Measurements from ENCODE around the gene EPS15. TPM values are rescaled to one million over a fixed set of nuclear protein-coding genes. Genes with fewer than 3 reads are reported as not detected.

EPS15 gene
- total and polyA plus RNA-seq, 2 donors from 2014 or later: 17.5 to 91.3 TPM

GRCh38 chr1:51344276-51344601 is 174.8 kb downstream of the EPS15 start:
- peaks cover 6% of the 10 kb centered on the region for H3K27me3 ChIP-seq (ENCODE audit: control insufficient read depth, insufficient read depth, low read length)
- no peak overlapping the region for H3K27ac ChIP-seq (ENCODE audit: low read depth in 2 of 2, low read length in 2 of 2)
- intact Hi-C loops (cut with DNase I): no loop called here
- FAIRE-seq (no peak), DNase-seq (no peak)
- H3K36me3 ChIP-seq (ENCODE audit: control insufficient read depth in 2 of 3, insufficient read depth in 3 of 3, low read length in 3 of 3): no peaks in the 10 kb centered on the region
- no peak overlapping the region for H3K9ac ChIP-seq (ENCODE audit: low read length in 3 of 3)
- H3K4me3 ChIP-seq (ENCODE audit: low read length in 3 of 3): no peak overlapping the region
- H3K4me1 ChIP-seq (ENCODE audit: control insufficient read depth in 2 of 3, insufficient read depth in 2 of 3, low read depth in 1 of 3, low read length in 3 of 3): peaks cover 0 to 2% (median 0%) of the 10 kb centered on the region in 3 donors
- H3K9me3 ChIP-seq (ENCODE audit: control insufficient read depth in 2 of 3, insufficient read depth in 1 of 3, low read length in 3 of 3): no peaks in the 10 kb centered on the region
- no peak for TF ChIP-seq CTCF (IDR thresholded peaks at IDR 0.05; ENCODE audit: borderline replicate concordance, extremely low read depth, insufficient read depth)

- no peak overlapping the region for H3K27ac ChIP-seq (ENCODE audit: low read depth in 2 of 2, low read length in 2 of 2)
- H3K9ac ChIP-seq (ENCODE audit: low read length in 3 of 3): no peak overlapping the region
- no peaks in the 10 kb centered on the region for H3K9me3 ChIP-seq (ENCODE audit: control insufficient read depth in 2 of 3, insufficient read depth in 1 of 3, low read length in 3 of 3)
- FAIRE-seq: no peak
- H3K27me3 ChIP-seq (ENCODE audit: control insufficient read depth, insufficient read depth, low read length): peaks cover 6% of the 10 kb centered on the region
- no peak for TF ChIP-seq CTCF (IDR thresholded peaks at IDR 0.05; ENCODE audit: borderline replicate concordance, extremely low read depth, insufficient read depth)
- H3K4me1 ChIP-seq (ENCODE audit: control insufficient read depth in 2 of 3, insufficient read depth in 2 of 3, low read depth in 1 of 3, low read length in 3 of 3): peaks cover 0 to 2% (median 0%) of the 10 kb centered on the region in 3 donors
- intact Hi-C loops (cut with DNase I): no loop called here
- no peak for DNase-seq
- no peaks in the 10 kb centered on the region for H3K36me3 ChIP-seq (ENCODE audit: control insufficient read depth in 2 of 3, insufficient read depth in 3 of 3, low read length in 3 of 3)
- no peak overlapping the region for H3K4me3 ChIP-seq (ENCODE audit: low read length in 3 of 3)
Measured at GRCh38 chr1:51343624-51344023, 175.4 kb downstream of the EPS15 start.

- intact Hi-C loops (cut with DNase I): no loop called here
- FAIRE-seq: no peak
Measured at GRCh38 chr1:51342591-51343206, 176.4 kb downstream of the EPS15 start.

More at GRCh38 chr1:51342591-51343206, 176.4 kb downstream of the EPS15 start:
- Histone ChIP-seq H3K9ac (ENCODE audit: low read length in 3 of 3) (no peak overlapping the region), H3K9me3 (ENCODE audit: control insufficient read depth in 2 of 3, insufficient read depth in 1 of 3, low read length in 3 of 3) (no peaks in the 10 kb centered on the region), H3K4me1 (ENCODE audit: control insufficient read depth in 2 of 3, insufficient read depth in 2 of 3, low read depth in 1 of 3, low read length in 3 of 3) (peaks cover 0 to 2% (median 0%) of the 10 kb centered on the region in 3 donors), H3K27me3 (ENCODE audit: control insufficient read depth, insufficient read depth, low read length) (peaks cover 6% of the 10 kb centered on the region), H3K27ac (ENCODE audit: low read depth in 2 of 2, low read length in 2 of 2) (no peak overlapping the region), H3K36me3 (ENCODE audit: control insufficient read depth in 2 of 3, insufficient read depth in 3 of 3, low read length in 3 of 3) (no peaks in the 10 kb centered on the region), H3K4me3 (ENCODE audit: low read length in 3 of 3) (no peak overlapping the region)
- DNase-seq: no peak
- TF ChIP-seq CTCF (IDR thresholded peaks at IDR 0.05; ENCODE audit: borderline replicate concordance, extremely low read depth, insufficient read depth): no peak
